ENCODE results near the gene ANXA1.

The ANXA1 gene

DNA sequence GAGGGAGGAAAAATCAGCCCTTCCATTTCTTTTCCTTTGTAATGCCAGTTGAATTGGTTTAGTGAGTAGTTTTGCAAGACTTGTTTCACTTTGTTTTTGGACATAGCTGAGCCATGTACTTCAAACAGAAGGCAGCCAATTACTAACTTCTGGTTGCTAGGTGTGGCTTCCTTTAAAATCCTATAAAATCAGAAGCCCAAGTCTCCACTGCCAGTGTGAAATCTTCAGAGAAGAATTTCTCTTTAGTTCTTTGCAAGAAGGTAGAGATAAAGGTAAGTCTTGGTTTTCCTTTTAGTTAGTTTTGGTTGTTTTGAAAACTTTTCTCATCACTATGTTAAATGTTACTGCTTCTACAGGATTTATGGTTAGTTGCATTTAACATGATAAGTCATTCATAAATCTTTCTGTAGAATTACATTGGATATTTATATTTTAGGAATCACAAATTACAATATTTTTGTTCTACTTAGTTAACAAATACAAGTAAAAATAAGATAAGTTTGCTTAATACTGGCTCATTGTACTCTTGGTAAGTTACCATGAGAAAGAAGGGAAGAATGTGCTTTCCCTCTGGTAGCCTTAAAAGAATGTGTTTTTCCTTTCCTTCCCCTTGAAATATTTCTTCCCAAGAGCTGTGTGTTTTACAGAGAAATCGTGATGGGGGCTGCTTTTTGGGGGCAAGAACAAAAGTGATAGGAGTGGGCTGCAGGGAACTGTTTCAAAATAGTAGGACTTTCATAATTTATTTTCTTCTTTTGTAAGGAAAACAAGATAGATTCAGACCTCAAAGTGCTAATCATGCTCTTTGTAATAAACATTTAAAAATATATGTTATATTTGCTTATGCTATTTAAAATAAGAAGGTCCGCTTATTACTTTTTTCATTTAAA is at the start of gene ANXA1:
Gene ANXA1 (plus strand): TSS at position 213 of the 890 bp plus-strand sequence. CDS start 6,671 bp downstream, outside the sequence.
- DNase-seq = peak; percentile 92

DNA sequence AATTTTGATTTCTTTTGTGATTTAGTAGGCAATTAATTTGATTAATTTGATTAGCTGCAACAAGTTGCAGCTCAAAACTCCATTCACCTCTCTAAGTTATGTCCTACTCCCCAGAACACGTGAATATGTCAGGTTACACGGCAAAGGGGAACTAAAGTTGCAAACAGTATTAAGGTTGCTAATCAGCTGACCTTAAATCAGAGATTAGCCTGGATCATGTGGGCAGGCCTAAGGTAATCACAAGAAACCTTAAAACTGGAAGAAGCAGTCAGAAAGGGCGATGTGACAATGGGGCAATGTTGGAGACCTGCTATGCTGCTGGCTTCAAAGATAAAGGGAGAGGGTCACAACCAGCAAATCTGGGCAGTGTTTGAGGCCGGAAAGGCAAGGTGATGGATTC is 47.3 kb upstream of the ANXA1 start:
- peak; percentile 39 for DNase-seq

GRCh38 chr9:73104921-73105320 is 46.7 kb upstream of the ANXA1 start:
- DNase-seq = no peak

DNA sequence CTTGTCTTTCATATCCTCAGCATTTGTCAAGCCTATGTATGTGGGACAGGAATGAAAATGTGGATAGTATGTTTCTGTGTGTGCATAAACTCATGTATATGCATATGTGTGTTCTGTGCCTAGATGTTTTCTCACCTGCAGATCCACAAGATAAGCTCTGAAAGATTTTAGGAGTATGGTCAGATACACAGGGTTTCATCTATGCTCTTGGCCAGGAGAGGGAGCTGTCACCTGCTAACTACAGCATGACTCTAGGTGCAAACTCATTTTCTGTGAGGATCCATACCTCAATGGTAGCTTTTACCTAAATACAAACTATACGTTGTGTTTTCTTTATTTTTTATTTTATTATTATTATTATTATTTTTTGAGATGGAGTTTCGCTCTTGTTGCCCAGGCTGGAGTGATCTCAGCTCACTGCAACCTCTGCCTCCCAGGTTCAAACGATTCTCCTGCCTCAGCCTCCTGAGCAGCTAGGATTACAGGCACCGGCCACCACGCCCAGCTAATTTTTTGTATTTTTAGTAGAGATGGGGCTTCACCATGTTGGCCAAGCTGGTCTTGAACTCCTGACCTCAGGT is 44.1 kb upstream of the ANXA1 start:
- peak; percentile 80 for DNase-seq

DNA sequence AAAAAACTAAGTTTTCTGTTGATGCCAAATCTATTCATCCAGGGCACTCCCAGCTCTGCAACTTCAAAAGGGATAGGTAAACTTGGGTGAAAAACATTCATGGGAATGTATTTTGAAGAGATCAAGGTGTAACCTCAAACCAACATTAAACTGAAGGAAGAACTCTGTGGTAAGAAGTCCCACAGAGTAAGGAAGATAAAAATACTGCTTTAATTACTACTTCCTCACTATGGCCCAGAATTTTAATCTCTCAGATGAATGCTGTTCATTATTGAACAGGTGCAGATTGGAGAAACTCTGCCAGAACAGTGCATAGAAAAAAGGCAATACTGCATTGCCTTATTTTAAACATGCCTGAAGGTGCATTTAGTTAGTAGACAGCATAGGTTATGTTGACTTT is 37.6 kb upstream of the ANXA1 start:
- no peak for DNase-seq

DNA sequence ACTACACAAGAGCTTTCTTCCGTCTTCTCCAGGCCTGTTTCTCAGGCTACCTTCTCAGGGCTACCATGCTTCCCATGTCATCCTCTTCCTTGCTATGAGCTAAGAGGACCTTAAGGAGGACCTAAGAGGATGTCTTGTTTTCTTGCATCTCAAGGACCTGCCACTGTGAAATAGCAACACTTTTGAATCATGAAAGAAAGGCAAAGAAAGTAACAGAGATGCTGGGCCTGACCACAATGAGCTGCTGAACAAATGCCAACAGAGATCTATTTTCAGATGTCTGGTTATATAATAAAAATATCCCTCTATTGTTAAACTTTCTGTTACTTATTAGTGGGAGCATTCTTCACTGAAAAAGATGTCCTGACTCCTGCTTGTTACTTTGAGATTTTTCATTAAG is 36.7 kb upstream of the ANXA1 start:
- no peak for DNase-seq

- no peak for DNase-seq
These were observed 35.6 kb upstream of the ANXA1 start for GRCh38 chr9:73116031-73116430.

- DNase-seq = no peak
These were observed 34.8 kb upstream of the ANXA1 start for GRCh38 chr9:73116880-73117279.

GRCh38 chr9:73118286-73118685 is 33.4 kb upstream of the ANXA1 start:
- DNase-seq = no peak

- no peak for DNase-seq
These were observed 32.6 kb upstream of the ANXA1 start for GRCh38 chr9:73118898-73119554.

- DNase-seq = no peak
These were observed 30.2 kb upstream of the ANXA1 start for GRCh38 chr9:73121375-73121935.

DNA sequence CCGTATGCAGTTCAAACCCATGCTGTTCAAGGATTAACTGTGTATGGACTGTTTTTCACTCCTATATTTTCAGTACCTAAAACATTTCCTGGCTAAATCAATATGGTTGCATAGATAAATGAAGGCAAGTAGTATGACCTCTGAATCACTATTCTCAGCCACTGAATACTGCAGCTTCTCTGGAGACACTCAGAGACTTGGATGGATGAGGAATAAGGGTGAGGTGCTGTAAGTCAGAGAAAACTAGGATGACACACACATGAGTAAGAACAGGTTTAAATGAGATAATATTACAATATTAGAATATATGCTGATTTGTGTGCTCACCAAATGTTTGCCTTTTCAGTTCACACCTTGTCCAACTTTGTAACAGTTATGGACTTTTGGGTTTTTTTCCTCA is 26.0 kb upstream of the ANXA1 start:
- no peak for DNase-seq

DNA sequence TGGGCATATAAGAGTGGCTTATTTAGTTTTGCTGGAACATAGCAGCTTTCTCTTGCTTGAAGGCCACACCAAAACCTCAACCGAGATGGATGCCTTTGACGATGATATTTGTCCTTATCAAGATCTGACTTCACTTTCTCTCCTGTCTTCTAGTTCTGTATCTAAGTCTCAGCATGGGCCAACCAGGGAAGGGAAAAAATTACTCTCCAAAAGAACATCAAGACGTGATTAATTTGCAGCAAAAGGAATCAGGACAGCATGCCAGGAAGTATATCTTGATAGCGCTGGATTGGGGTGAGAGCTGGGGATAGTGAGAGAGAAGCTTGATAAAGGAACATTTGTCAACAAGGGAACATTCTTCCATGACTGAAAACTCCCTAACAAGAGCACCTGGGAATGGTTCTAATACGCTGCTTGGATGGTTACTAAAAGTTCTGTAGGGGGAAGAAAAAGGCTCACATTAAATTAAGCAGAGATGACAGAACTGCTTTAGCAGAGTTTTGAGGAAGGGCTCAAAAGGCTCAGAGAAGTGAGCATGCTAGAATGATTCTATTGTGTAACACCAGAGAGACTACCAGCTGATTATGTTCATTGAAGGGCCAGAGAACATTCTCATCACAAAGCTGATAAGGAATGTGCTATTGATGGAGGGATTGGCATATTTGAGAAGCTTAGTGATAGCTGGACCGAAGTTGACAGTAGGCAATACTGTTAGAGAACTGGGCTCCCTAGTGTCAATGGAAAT is 21.6 kb upstream of the ANXA1 start:
- no peak for DNase-seq

DNA sequence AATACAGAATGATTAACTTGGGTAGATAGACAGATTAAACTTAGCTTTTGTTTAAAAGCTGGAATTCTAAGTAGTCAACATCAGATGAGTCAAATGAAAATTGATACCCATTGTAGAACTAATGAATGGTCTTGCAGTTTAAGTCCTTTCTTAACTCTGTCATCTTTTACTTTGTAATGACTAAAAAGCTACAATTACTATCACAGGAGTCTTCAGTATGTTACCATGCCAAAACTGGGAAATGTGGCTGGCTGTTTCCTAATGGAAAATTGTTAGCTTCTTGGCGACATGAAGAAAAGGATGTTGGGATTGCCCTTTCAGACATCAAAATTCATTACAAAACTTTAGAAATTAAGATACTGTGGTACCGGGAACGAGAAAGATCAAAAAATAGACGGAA is 20.2 kb upstream of the ANXA1 start:
- no peak for DNase-seq

DNA sequence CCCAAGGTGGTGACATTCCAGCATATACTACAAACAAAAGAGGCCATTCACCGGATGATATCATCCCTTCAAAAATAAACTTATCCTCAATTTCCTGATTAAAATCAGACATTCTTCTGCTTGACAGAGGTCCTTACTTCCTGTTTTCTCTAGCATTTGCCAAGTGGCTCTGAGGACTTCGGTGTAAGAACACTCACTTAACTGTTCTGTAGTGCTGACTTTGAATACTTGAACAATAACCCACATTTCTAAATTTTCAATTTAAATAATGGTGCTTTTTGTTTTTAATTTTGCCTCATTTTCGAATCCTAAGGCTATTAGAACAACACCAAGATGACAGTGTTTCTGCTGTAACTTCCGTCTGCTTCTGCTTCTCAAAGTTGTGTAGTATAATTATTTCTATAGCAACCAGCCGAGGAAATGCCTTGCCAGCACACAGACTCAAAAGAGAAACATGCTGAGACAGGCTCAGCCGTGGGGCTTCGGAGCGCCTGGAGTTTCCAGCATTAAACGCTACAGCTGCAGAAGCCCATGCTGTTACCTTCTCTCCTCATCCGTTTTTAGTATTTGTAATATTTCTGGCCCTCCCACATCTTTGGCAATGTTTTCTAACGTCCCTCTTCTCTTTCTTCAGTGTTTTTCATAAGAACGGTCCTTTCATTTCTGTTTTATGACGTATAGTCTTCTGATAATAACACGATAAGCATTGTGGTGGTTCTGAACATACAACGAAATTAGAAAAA is 19.5 kb upstream of the ANXA1 start:
- peak; percentile 92 for DNase-seq

DNA sequence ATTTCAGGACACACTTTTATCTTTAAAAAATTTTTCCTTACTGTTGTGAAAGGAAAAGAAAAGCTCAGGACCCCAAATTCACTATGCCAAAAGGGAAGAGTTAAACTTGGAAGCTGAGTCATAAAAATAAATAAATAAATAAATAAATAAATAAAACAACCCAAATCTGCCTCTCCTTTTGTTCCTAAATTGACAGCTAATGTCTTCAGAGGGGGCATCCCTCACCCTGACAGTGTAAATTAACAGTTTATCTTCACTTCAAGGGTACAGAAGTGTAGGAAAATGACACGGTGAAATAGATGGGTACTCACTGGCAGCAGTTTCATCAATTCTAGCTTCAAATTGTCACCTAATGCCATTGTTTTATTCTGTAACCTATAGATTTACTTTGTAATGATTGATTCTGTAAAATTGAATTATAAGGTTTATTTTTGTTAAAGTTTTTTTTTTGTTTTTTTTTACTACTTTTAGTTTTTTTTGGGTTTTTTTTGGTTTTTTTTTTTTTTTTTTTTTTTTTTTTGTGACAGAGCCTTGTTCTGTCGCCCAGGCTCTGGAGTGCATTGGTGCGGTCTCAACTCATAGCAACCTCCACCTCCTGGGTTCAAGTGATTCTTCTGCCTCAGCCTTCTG is 18.5 kb upstream of the ANXA1 start:
- peak; percentile 65 for DNase-seq

GRCh38 chr9:73133921-73134407 is 17.7 kb upstream of the ANXA1 start:
- DNase-seq = peak; percentile 15

GRCh38 chr9:73135394-73135793 is 16.3 kb upstream of the ANXA1 start:
- DNase-seq = no peak

DNA sequence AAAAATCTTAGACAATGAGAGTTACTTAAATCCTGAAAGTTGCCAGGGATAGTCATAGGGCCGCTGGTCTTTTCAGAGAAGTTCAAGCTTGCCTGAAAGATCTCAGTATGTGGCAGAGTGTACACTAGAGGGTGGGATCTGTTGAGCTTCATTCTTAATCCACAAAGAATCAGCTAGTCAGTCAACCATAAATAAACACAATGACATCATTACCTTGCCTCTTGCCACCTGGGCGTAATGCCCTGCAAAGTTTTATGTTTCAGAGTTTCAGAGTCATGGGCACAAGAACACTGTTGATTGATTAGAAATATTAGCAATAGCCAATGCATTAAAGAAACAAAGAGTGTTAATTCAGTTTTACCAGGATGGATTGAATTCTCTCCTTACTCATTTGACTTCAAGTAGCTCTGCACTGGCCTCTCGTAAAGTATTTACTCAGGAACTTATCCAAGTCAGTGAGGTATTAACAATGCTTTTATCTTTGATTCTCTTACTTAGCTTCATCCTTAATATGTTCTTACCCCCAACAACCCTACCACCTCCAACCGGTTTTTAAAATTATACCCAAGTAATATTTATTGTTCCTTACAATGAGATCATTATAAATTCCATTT is 14.3 kb upstream of the ANXA1 start:
- no peak for DNase-seq

DNA sequence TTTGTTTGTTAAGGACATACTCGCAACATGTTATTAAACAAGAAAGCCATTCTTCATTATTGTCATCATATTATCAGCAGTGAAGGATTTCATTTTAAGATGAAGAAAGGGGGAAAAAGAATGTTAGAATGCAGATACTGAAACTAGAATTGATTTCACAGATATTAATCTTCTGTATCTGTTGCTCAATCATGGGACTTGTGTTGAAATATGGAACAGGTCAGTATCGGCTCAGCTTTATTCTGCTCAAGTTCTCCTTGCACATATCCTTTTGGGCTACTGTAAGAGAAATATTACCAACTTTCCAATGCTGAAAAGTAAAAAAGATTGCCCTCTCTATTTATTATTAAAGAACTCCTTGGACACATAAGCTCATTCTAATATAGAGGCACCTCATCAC is 13.8 kb upstream of the ANXA1 start:
- no peak for DNase-seq

DNA sequence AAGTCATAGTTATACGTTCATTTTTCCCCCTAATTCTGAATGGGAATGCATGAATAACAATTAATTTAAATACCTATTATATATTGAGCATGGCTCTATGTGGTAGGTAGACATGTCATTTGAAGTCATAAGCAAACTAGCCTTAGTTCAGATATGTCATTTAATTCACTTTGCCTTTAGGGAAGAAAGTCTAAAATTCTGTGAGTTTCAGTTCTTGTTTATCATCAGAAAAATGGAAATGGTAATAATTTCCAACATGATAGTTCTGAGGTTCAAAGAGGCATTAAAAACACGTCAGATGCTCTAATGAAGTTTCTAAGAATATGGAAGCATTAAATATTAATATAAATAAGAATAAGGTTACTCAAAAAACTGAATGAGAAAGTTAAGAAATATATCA is 13.1 kb upstream of the ANXA1 start:
- DNase-seq = no peak

Data from OCI-M1 (cell line).